Fibroblast of lung (primary cell): ENCODE measurements around the gene TEDC1. TPM values are rescaled to one million over a fixed set of nuclear protein-coding genes. Genes with fewer than 3 reads are reported as not detected.

Experiments
- DNase-seq, 2 donors: peaks; one replicate each; pipeline versions ENCODE4 v3.0.0 to v3.0.0-alpha.2; 2010; ENCODE audit warnings: low read depth in 2 of 2
- H2AFZ ChIP-seq: 2 replicates; pipeline ENCODE4 v1.5.1; 2012; ENCODE audit warnings: low read length, control low read depth, inconsistent platforms
- H3K27ac ChIP-seq: 2 replicates; pipeline ENCODE4 v1.5.1; 2011; ENCODE audit warnings: low read length, control low read depth; ENCODE audit not compliant: insufficient read depth
- H3K27me3 ChIP-seq: 2 replicates; pipeline ENCODE4 v1.5.1; 2011; ENCODE audit warnings: mild to moderate bottlenecking, low read length; ENCODE audit not compliant: control insufficient read depth, insufficient read depth
- H3K36me3 ChIP-seq: 2 replicates; pipeline ENCODE4 v1.5.1; 2011; ENCODE audit warnings: low read length; ENCODE audit not compliant: control insufficient read depth, insufficient read depth
- H3K4me1 ChIP-seq: 2 replicates; pipeline ENCODE4 v1.5.1; 2011; ENCODE audit warnings: low read length; ENCODE audit not compliant: control insufficient read depth, insufficient read depth; ENCODE audit errors: extremely low read depth
- H3K4me2 ChIP-seq: 2 replicates; pipeline ENCODE4 v1.5.1; 2011; ENCODE audit warnings: low read length, control low read depth; ENCODE audit not compliant: insufficient read depth; ENCODE audit errors: extremely low read depth
- H3K4me3 ChIP-seq, 4 experiments: fragments of 200-600 bp in 1 of 4; sonication (generic) in 1 of 4; replicated peaks in 1 of 4; 2 replicates each; pipeline ENCODE4 v1.5.1; 2011 to 2016; ENCODE audit warnings: low read length in 4 of 4, low read depth in 3 of 4, mild to moderate bottlenecking in 3 of 4, control low read depth in 2 of 4, inconsistent platforms in 1 of 4, mixed read lengths in 1 of 4; ENCODE audit not compliant: insufficient read depth in 1 of 4; ENCODE audit errors: control extremely low read depth in 1 of 4
- H3K79me2 ChIP-seq: 2 replicates; pipeline ENCODE4 v1.5.1; 2012; ENCODE audit warnings: mild to moderate bottlenecking, low read length, inconsistent platforms; ENCODE audit not compliant: control insufficient read depth, insufficient read depth
- H3K9ac ChIP-seq: 2 replicates; pipeline ENCODE4 v1.5.1; 2011; ENCODE audit warnings: mild to moderate bottlenecking, low read length, control low read depth; ENCODE audit not compliant: insufficient read depth
- H3K9me3 ChIP-seq: 2 replicates; pipeline ENCODE4 v1.5.1; 2012; ENCODE audit warnings: low read depth, low read length; ENCODE audit not compliant: control insufficient read depth, insufficient read depth
- H4K20me1 ChIP-seq: 2 replicates; pipeline ENCODE4 v1.5.1; 2011; ENCODE audit warnings: low read length; ENCODE audit not compliant: control insufficient read depth, insufficient read depth; ENCODE audit errors: extremely low read depth
- CTCF ChIP-seq, 2 donors: IDR thresholded peaks in 1 of 2; conservative IDR thresholded peaks in 1 of 2; 1 replicate in 1 of 2; 2 replicates in 1 of 2; pipeline ENCODE4 v1.5.1; 2011 to 2012; ENCODE audit warnings: low read length in 2 of 2, control low read depth in 1 of 2, inconsistent platforms in 1 of 2, low read depth in 1 of 2, mild to moderate bottlenecking in 1 of 2
- EZH2 ChIP-seq: IDR thresholded peaks from 2 replicates; pipeline ENCODE4 v1.5.1; 2012; ENCODE audit warnings: low read length, control low read depth, mild to moderate bottlenecking; ENCODE audit errors: missing control alignments
- polyA plus RNA-seq, 2 donors: library from polyadenylated mRNA; depleted of rRNA in 1 of 2; stranded (reverse) in 1 of 2; unstranded in 1 of 2; fragments of >200 nt; gene quantifications; 2 replicates each; pipeline ENCODE4 v1.2.1, GENCODE V29; 2011 to 2012; ENCODE audit warnings: missing spikeins in 1 of 2
- total RNA-seq: library from RNA; depleted of rRNA; stranded (reverse); fragments of >200 nt; gene quantifications from 2 replicates; pipeline ENCODE4 v1.2.1, GENCODE V29; 2014

Gene TEDC1
- total and polyA plus RNA-seq, 2 donors (not counting 1 experiment from before 2014, with no cell fraction given), result 0.69 to 2.5 TPM

- Histone ChIP-seq H3K9ac (no peak overlapping the region), H3K9me3 (no peaks in the 10 kb centered on the region), H3K4me1 (peaks cover 13% of the 10 kb centered on the region), H4K20me1 (no peaks in the 10 kb centered on the region), H3K27me3 (peaks cover 19% of the 10 kb centered on the region), H3K36me3 (peaks cover 6% of the 10 kb centered on the region), H3K4me3 (no peak overlapping the region), H2AFZ (no peak overlapping the region), H3K27ac (no peak overlapping the region), H3K79me2 (no peaks in the 10 kb centered on the region), H3K4me2 (no peak overlapping the region)
- TF ChIP-seq EZH2 (no peak), CTCF (conservative IDR thresholded peaks at IDR 0.05 in 1 of 2, IDR thresholded peaks at IDR 0.05 in 1 of 2; ENCODE audit: low read depth in 1 of 2, low read length in 2 of 2) (no peak)
- DNase-seq, result no peak
These were observed 7.6 kb upstream of the TEDC1 start for GRCh38 chr14:105483300-105484068.

- H3K27ac ChIP-seq, result no peak overlapping the region
- no peaks in the 10 kb centered on the region for H3K9me3 ChIP-seq
- no peak overlapping the region for H3K4me2 ChIP-seq
- no peak overlapping the region for H2AFZ ChIP-seq
- no peak overlapping the region for H3K4me3 ChIP-seq
- H3K79me2 ChIP-seq, result no peaks in the 10 kb centered on the region
- H3K27me3 ChIP-seq, result peaks cover 19% of the 10 kb centered on the region
- H3K36me3 ChIP-seq, result peaks cover 4% of the 10 kb centered on the region
- TF ChIP-seq EZH2 (no peak), CTCF (conservative IDR thresholded peaks at IDR 0.05 in 1 of 2, IDR thresholded peaks at IDR 0.05 in 1 of 2; ENCODE audit: low read depth in 1 of 2, low read length in 2 of 2) (no peak)
- H4K20me1 ChIP-seq, result no peaks in the 10 kb centered on the region
- peak in 1 of 2 donors; percentile 27 for DNase-seq
- H3K4me1 ChIP-seq, result peaks cover 15% of the 10 kb centered on the region
- H3K9ac ChIP-seq, result no peak overlapping the region
These were observed 6.7 kb upstream of the TEDC1 start for GRCh38 chr14:105484069-105484996.

GRCh38 chr14:105484997-105485393 lies 6.1 kb upstream of the TEDC1 start:
- Histone ChIP-seq H3K79me2 (no peaks in the 10 kb centered on the region), H3K36me3 (no peaks in the 10 kb centered on the region), H3K27ac (no peak overlapping the region), H3K9me3 (no peaks in the 10 kb centered on the region), H3K4me3 (no peak overlapping the region), H4K20me1 (no peaks in the 10 kb centered on the region), H3K27me3 (peaks cover 19% of the 10 kb centered on the region), H3K4me2 (no peak overlapping the region), H2AFZ (no peak overlapping the region), H3K4me1 (peaks cover 17% of the 10 kb centered on the region), H3K9ac (no peak overlapping the region)
- TF ChIP-seq EZH2 (no peak), CTCF (conservative IDR thresholded peaks at IDR 0.05 in 1 of 2, IDR thresholded peaks at IDR 0.05 in 1 of 2; ENCODE audit: low read depth in 1 of 2, low read length in 2 of 2) (no peak)
- no peak for DNase-seq
